Measurements from ENCODE around the gene DLEC1. TPM values are rescaled to one million over a fixed set of nuclear protein-coding genes. Genes with fewer than 3 reads are reported as not detected.

Gene DLEC1
- total RNA-seq, 4 donors from 2014 or later: 0.20 to 4.1 (median 1.4) TPM

- peaks cover 9 to 10% of the 10 kb centered on the region in 2 donors for H3K9me3 ChIP-seq
- no peak for DNase-seq
- no peak for TF ChIP-seq EP300 (IDR thresholded peaks at IDR 0.05; ENCODE audit: low read depth)
- no peak for TF ChIP-seq POLR2A (IDR thresholded peaks at IDR 0.05)
- TF ChIP-seq POLR2AphosphoS5 (IDR thresholded peaks at IDR 0.05): no peak
- TF ChIP-seq, protein P1, sequence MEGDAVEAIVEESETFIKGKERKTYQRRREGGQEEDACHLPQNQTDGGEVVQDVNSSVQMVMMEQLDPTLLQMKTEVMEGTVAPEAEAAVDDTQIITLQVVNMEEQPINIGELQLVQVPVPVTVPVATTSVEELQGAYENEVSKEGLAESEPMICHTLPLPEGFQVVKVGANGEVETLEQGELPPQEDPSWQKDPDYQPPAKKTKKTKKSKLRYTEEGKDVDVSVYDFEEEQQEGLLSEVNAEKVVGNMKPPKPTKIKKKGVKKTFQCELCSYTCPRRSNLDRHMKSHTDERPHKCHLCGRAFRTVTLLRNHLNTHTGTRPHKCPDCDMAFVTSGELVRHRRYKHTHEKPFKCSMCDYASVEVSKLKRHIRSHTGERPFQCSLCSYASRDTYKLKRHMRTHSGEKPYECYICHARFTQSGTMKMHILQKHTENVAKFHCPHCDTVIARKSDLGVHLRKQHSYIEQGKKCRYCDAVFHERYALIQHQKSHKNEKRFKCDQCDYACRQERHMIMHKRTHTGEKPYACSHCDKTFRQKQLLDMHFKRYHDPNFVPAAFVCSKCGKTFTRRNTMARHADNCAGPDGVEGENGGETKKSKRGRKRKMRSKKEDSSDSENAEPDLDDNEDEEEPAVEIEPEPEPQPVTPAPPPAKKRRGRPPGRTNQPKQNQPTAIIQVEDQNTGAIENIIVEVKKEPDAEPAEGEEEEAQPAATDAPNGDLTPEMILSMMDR (IDR thresholded peaks at IDR 0.05): no peak
- H3K36me3 ChIP-seq: no peaks in the 10 kb centered on the region
- WGBS, 2 donors (ENCODE audit: low coverage in 1 of 2): 84% methylated on average over 6 of the region's 7 CpGs; no CpG with 5 or more reads in 1 of the 2 donors
- in situ Hi-C loops (cut with MboI; ENCODE audit: low pct_ligation_motif_present in 1 of 4, low pct_unique_long_range_greater_than_20kb in 1 of 4, low sequenced_read_pairs in 3 of 4) (loop anchor here in 1 of 4 donors (25.0 kb wide), 1 partner anchor 379 kb away; the partner anchor contains the start of gene EXOG), intact Hi-C loops (cut with DNase I; ENCODE audit: low total_unique reads) (no loop called here)
- no peaks in the 10 kb centered on the region for H3K27me3 ChIP-seq
- no peak overlapping the region for H3K4me3 ChIP-seq
- H3K27ac ChIP-seq: no peak overlapping the region
- no peaks in the 10 kb centered on the region for H3K4me1 ChIP-seq
Measured at GRCh38 chr3:38107911-38108648, 69.1 kb downstream of the DLEC1 start.

DNA sequence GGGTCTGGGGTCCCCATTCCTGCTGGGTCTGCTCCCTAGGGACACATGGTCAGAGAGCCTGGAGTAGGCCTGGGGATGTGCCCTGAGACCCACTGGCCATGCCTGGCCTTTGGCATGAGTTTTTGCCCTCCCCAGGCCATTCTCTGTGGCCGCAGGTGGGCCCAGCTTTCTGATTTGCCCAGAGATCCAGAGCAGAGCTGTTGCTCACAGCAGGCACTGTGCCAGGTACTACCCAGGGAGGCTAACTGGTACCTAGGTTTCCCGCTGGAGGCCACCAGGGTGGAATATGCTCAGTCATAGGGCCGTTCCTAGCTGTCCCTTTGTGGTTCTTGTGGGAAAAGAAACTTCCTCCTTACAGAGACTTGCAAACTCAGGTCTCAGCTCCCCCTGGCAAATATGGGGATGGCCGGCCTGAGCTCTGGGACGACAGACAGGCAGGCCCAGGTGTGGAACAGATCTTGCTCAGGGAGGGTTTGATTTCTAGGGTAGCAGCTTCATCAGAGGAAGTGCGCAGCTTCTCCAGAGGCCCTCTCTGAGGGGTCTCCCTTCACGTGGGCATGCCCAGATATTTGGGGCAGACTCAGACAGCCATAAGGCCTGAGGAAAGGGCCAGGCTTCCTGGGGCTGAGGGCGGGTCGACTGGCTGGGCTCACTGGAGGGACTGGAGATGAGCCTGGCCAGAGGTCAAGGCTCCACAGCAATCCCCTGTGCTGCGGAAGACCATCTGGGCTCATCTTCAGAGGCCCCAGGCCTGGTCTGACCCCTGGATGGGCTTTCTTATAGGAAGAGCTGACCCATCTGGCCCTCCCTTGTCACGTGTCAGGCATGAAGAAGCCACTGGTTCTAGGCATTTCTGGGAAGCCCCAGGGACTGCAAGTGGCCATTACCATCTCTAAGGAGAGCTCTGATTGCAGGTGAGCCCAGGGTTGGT lies 69.9 kb downstream of the DLEC1 start:
- Histone ChIP-seq H3K36me3 (no peaks in the 10 kb centered on the region), H3K9me3 (peaks cover 9 to 10% of the 10 kb centered on the region in 2 donors), H3K27me3 (no peaks in the 10 kb centered on the region), H3K4me1 (no peaks in the 10 kb centered on the region), H3K27ac (no peak overlapping the region), H3K4me3 (no peak overlapping the region)
- WGBS, 2 donors (ENCODE audit: low coverage in 1 of 2): 73% methylated on average over 11 of the region's 11 CpGs; no CpG with 5 or more reads in 1 of the 2 donors
- TF ChIP-seq, protein P1 (IDR thresholded peaks at IDR 0.05): no peak
- TF ChIP-seq POLR2A (IDR thresholded peaks at IDR 0.05) (no peak), POLR2AphosphoS5 (IDR thresholded peaks at IDR 0.05) (no peak), EP300 (IDR thresholded peaks at IDR 0.05; ENCODE audit: low read depth) (no peak)
- in situ Hi-C loops (cut with MboI; ENCODE audit: low pct_ligation_motif_present in 1 of 4, low pct_unique_long_range_greater_than_20kb in 1 of 4, low sequenced_read_pairs in 3 of 4): loop anchor here in 1 of 4 donors (25.0 kb wide), 1 partner anchor 378 kb away; the partner anchor contains the start of gene EXOG
- intact Hi-C loops (cut with DNase I; ENCODE audit: low total_unique reads): no loop called here
- no peak for DNase-seq

DNA sequence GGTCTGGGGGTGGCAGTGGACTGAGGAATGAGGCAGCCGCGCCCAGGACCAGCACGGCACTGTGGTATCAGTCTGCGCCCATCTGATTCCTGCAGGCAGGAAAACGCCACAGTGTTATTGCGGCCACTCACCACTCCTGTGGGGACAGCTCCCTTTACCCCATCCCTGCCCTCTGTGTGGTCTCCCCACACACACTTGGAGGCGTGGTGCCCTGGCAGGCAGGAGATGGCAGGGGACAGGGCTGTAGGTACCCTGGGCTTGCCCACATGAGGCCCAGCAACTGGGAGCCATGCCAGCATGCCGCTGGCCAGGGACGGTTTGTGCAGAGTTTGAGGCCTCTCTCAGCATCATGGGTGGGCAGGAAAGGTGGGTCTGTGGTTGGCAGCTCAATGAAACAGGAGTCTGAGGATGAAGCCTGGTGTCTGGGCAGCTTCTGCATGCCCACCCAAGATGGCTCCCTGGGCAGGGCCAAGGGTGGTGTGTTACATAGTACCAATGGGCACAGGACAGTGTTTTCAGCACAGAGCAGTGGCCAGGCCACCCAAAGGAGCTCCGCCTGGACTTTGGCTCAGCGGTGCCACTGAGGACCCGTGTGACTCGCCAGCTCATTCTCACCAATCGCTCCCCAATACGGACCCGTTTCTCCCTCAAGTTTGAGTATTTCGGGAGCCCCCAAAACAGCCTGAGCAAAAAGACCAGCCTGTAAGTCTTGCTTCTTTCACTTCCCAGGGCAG lies 70.7 kb downstream of the DLEC1 start:
- TF ChIP-seq POLR2AphosphoS5 (IDR thresholded peaks at IDR 0.05) (no peak), POLR2A (IDR thresholded peaks at IDR 0.05) (no peak), EP300 (IDR thresholded peaks at IDR 0.05; ENCODE audit: low read depth) (no peak)
- TF ChIP-seq, protein P1 (IDR thresholded peaks at IDR 0.05): no peak
- in situ Hi-C loops (cut with MboI; ENCODE audit: low pct_ligation_motif_present in 1 of 4, low pct_unique_long_range_greater_than_20kb in 1 of 4, low sequenced_read_pairs in 3 of 4): loop anchor here in 1 of 4 donors (25.0 kb wide), 1 partner anchor 378 kb away; the partner anchor contains the start of gene EXOG
- Histone ChIP-seq H3K4me1 (no peaks in the 10 kb centered on the region), H3K27ac (no peak overlapping the region), H3K36me3 (no peaks in the 10 kb centered on the region), H3K4me3 (no peak overlapping the region), H3K27me3 (no peaks in the 10 kb centered on the region), H3K9me3 (peaks cover 9 to 10% of the 10 kb centered on the region in 2 donors)
- intact Hi-C loops (cut with DNase I; ENCODE audit: low total_unique reads): no loop called here
- 87% methylated on average over 16 of the region's 17 CpGs; no CpG with 5 or more reads in 1 of the 2 donors for WGBS, 2 donors (ENCODE audit: low coverage in 1 of 2)
- DNase-seq: no peak
